NOMO-1 treated with DMSO at 0.1 percent for 48 hours (cell line): ENCODE data around the gene CASS4.

ENCODE experiments used
- DNase-seq: peaks from one replicate; lab custom pipeline; 2025; ENCODE audit not compliant: unreplicated experiment; lab: John Stamatoyannopoulos, UW

Gene CASS4

GRCh38 chr20:56442389-56443365 lies 30.6 kb downstream of the CASS4 start:
- peak; percentile 34 for DNase-seq

- no peak for DNase-seq
These were observed 31.8 kb downstream of the CASS4 start for GRCh38 chr20:56443654-56444540.

GRCh38 chr20:56445130-56445529 lies 33.1 kb downstream of the CASS4 start:
- DNase-seq, result no peak

- DNase-seq, result no peak
These were observed 33.5 kb downstream of the CASS4 start for GRCh38 chr20:56445540-56445939.

- no peak for DNase-seq
These were observed 35.2 kb downstream of the CASS4 start for GRCh38 chr20:56447227-56447626.

GRCh38 chr20:56449459-56449858 lies 37.4 kb downstream of the CASS4 start:
- no peak for DNase-seq

GRCh38 chr20:56451056-56451765 lies 39.2 kb downstream of the CASS4 start:
- DNase-seq, result peak; percentile 26

- DNase-seq, result peak; percentile 78
These were observed 41.3 kb downstream of the CASS4 start for GRCh38 chr20:56453352-56453751.

- DNase-seq, result no peak
These were observed 42.7 kb downstream of the CASS4 start for GRCh38 chr20:56454754-56455153.

- no peak for DNase-seq
These were observed 46.3 kb downstream of the CASS4 start for GRCh38 chr20:56458206-56458821.

- no peak for DNase-seq
These were observed 48.4 kb downstream of the CASS4 start for GRCh38 chr20:56460459-56460858.

GRCh38 chr20:56461576-56461975 lies 49.5 kb downstream of the CASS4 start:
- no peak for DNase-seq

- DNase-seq, result peak; percentile 60
These were observed 51.4 kb downstream of the CASS4 start for GRCh38 chr20:56463428-56463827.

GRCh38 chr20:56465997-56466396 lies 53.9 kb downstream of the CASS4 start:
- DNase-seq, result peak; percentile 85

- peak; percentile 43 for DNase-seq
These were observed 55.9 kb downstream of the CASS4 start for GRCh38 chr20:56467968-56468315.

GRCh38 chr20:56468316-56469076 lies 56.4 kb downstream of the CASS4 start, which contains the start of gene RTF2:
TSS of gene RTF2 (plus strand) at chr20:56468627. CDS start at chr20:56468698, 71 bp downstream.
- DNase-seq, result peak; percentile 89

- no peak for DNase-seq
These were observed 57.0 kb downstream of the CASS4 start for GRCh38 chr20:56469077-56469449.

GRCh38 chr20:56483970-56484369 lies 71.9 kb downstream of the CASS4 start:
- DNase-seq, result peak; percentile 87

- peak; percentile 86 for DNase-seq
These were observed 75.2 kb downstream of the CASS4 start for GRCh38 chr20:56487216-56487615.

GRCh38 chr20:56488566-56488965 lies 76.5 kb downstream of the CASS4 start:
- no peak for DNase-seq
